ENCODE measurements around the gene AQP2.

AQP2 gene

DNA sequence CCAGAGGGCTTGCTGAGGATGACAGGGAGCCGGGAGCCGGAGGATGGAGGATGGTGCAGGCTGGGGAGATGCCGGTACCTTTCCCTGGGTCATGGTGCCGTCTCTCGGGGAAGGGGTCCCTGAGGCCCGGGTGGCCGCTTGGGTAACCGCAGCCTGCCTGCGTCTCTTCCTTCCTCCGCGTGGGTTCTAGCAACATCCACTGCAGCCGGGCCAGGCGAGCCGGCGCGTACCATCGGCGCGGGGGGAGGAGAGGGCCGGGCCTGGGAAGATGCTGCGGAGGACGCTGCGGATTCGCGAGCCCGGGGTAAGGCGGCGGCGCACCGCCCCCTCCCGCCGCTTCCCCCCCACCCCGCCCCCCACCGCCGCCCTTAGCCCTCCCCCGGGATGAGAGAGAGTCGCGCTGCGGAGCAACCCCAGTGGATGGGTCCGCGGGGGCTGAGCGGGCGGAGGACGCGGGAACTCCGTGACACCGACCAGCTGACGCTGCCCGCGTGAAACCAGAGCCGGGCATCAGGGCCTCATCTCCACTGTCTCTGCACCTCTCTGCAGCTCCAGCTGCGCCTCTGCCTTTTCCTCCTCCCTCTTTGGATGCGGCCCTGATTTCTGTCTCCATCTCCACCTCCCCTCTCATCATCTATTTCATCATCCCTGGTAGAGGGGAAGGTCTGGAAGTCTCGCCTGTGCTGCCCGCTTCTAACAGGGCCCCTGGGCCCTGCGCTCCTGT, 46.7 kb upstream of the AQP2 start, which contains the start of gene FAIM2:
TSS of gene FAIM2 (minus strand) at position 201 of the 724 bp plus-strand sequence. CDS start at position 93, 108 bp downstream.
- Histone ChIP-seq H3K27me3 (no peaks in the 10 kb centered on the region), H3K9me3 (no peaks in the 10 kb centered on the region), H3K4me1 (peaks cover 20% of the 10 kb centered on the region), H3K4me3 (ENCODE audit: low read depth, low read length) (peak within 1 kb of the TSS; percentile 79), H3K36me3 (no peaks in the 10 kb centered on the region)
- peak; percentile 86 for DNase-seq
- TF ChIP-seq, protein P1, sequence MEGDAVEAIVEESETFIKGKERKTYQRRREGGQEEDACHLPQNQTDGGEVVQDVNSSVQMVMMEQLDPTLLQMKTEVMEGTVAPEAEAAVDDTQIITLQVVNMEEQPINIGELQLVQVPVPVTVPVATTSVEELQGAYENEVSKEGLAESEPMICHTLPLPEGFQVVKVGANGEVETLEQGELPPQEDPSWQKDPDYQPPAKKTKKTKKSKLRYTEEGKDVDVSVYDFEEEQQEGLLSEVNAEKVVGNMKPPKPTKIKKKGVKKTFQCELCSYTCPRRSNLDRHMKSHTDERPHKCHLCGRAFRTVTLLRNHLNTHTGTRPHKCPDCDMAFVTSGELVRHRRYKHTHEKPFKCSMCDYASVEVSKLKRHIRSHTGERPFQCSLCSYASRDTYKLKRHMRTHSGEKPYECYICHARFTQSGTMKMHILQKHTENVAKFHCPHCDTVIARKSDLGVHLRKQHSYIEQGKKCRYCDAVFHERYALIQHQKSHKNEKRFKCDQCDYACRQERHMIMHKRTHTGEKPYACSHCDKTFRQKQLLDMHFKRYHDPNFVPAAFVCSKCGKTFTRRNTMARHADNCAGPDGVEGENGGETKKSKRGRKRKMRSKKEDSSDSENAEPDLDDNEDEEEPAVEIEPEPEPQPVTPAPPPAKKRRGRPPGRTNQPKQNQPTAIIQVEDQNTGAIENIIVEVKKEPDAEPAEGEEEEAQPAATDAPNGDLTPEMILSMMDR (IDR thresholded peaks at IDR 0.05; ENCODE audit: low read depth, low read length), result no peak

DNA sequence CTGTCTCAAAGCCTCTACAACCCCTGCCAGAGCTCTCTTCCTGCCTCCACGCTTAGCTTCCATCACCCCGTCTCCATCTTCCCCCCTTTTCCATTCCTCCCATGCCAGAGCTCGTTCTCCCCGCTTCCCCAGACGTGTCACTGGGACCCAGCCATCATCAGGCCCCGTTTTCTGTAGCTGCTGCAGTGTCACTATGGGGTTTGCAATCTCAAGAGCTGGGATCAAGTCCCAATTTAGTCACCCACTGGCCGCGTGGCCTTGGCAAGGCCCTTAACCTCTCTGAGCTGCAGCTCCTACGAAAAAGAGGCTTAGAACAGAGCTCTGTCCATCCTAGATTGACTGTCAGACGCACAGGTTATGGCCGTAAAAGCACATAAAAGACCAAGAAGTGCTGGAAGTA, 45.9 kb upstream of the AQP2 start:
- peak overlapping the region; percentile 79 for H3K4me3 ChIP-seq (ENCODE audit: low read depth, low read length)
- no peaks in the 10 kb centered on the region for H3K9me3 ChIP-seq
- H3K27me3 ChIP-seq, result no peaks in the 10 kb centered on the region
- peaks cover 20% of the 10 kb centered on the region for H3K4me1 ChIP-seq
- DNase-seq, result no peak
- TF ChIP-seq, protein P1 (IDR thresholded peaks at IDR 0.05; ENCODE audit: low read depth, low read length), result no peak
- no peaks in the 10 kb centered on the region for H3K36me3 ChIP-seq

DNA sequence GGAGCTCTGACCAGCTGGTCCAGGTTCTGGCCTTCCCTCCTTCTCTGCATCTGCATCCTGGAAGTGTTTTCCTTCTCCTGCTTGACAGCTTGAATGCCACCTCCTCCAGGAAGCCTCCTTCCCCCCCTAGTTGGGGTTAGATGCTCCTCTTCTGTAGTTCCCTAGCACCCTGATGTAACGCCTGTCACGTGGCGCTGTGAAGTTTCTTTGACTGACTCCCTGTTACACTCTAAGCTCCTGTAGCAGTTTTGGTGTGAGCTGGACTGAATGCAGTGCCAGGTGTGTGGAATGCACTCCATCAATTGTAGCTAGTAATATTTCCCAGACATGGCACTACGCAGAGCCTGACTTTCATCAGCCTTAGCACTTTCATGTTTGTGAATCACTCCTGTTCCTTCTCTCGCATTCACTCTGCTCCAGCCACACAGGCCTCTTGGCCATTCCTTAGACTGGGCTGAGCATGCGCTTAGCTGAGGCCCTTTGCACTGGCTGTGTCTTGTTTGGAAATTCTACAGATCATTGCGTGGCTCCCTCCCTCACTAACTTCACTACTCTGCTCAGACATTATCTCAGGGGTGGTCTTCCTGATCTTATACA, 44.7 kb upstream of the AQP2 start:
- H3K27me3 ChIP-seq, result no peaks in the 10 kb centered on the region
- TF ChIP-seq, protein P1 (IDR thresholded peaks at IDR 0.05; ENCODE audit: low read depth, low read length), result no peak
- peaks cover 24% of the 10 kb centered on the region for H3K4me1 ChIP-seq

DNA sequence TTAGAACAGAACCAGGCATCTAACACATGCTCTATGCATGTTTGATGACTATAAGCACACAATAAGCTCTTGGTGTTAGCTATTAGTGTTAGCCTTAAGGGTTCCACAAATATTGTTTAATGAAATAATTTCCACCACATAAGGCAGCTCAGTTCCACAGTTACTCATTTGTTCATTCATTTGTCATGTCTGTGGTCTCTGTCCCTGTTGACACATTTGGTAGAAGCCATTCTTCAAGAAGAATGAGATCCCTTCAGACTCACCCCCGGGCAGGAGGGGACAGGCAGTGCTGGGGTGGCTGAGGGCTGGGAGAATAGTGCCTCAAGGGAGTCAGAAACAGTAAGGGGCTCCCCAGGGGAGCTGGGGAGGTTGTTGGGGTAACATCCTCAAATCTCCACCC, 43.2 kb upstream of the AQP2 start:
- TF ChIP-seq, protein P1 (IDR thresholded peaks at IDR 0.05; ENCODE audit: low read depth, low read length), result no peak

More for the DNA sequence above, 44.7 kb upstream of the AQP2 start:
- H3K9me3 ChIP-seq, result no peaks in the 10 kb centered on the region
- DNase-seq, result no peak
- no peak overlapping the region for H3K4me3 ChIP-seq (ENCODE audit: low read depth, low read length)
- H3K36me3 ChIP-seq, result no peaks in the 10 kb centered on the region

DNA sequence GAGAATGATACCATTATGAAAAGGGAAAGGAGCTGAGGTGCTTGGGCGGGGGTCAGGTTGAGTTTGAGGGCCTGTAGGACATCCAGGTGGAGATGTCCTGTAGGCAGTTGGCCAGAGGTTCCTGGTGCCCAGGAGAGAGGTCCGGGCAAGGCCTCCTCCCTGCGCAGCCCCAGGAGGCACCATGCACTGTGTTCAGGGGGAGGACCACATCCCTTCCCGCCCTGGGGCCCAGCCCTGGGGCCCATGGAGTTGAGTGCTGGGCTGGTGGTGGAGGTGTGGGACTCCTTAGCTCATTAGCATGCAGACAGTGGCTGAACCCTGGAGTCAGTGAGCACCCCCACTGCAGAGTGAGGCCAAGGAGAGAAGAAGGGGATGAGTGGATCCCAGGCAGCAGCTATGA, 41.2 kb upstream of the AQP2 start:
- H3K36me3 ChIP-seq, result no peaks in the 10 kb centered on the region
- no peak for DNase-seq
- TF ChIP-seq, protein P1 (IDR thresholded peaks at IDR 0.05; ENCODE audit: low read depth, low read length), result no peak
- H3K4me3 ChIP-seq (ENCODE audit: low read depth, low read length), result no peak overlapping the region
- no peaks in the 10 kb centered on the region for H3K9me3 ChIP-seq
- no peaks in the 10 kb centered on the region for H3K27me3 ChIP-seq
- peaks cover 21% of the 10 kb centered on the region for H3K4me1 ChIP-seq

More for the DNA sequence above, 43.2 kb upstream of the AQP2 start:
- DNase-seq, result no peak
- Histone ChIP-seq H3K9me3 (no peaks in the 10 kb centered on the region), H3K36me3 (no peaks in the 10 kb centered on the region), H3K4me1 (peaks cover 19% of the 10 kb centered on the region), H3K27me3 (no peaks in the 10 kb centered on the region), H3K4me3 (ENCODE audit: low read depth, low read length) (no peak overlapping the region)

DNA sequence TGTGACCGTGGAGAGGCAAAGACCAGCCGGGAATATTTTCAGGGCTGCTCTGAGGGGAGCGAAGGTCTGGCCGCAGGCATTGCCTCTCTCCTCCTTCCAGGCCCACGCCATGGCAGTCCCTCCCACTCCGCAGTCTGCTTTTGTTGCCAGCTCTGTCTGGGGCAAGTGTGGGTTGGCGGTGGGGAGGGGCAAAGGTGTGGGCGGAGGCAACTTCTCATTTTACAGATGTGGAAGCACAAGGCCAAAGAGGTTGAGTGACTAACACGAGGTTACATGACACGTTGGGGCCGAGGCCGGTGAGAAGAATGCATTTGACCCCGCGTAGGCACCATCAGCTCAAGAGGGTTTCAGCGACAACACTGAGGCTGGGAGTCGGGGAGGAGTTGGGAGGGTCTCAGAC, 40.7 kb upstream of the AQP2 start:
- Histone ChIP-seq H3K27me3 (no peaks in the 10 kb centered on the region), H3K4me1 (peaks cover 17% of the 10 kb centered on the region), H3K4me3 (ENCODE audit: low read depth, low read length) (no peak overlapping the region), H3K9me3 (no peaks in the 10 kb centered on the region), H3K36me3 (no peaks in the 10 kb centered on the region)
- DNase-seq, result peak; percentile 40
- TF ChIP-seq, protein P1 (IDR thresholded peaks at IDR 0.05; ENCODE audit: low read depth, low read length), result no peak
